CD1c-positive myeloid dendritic cell (primary cell): Measurements from ENCODE around the gene SEC16A.

ENCODE experiments used
- DNase-seq: peaks from one replicate; pipeline ENCODE4 v3.0.0-alpha.2; 2016; ENCODE audit errors: extremely low spot score

Gene SEC16A

DNA sequence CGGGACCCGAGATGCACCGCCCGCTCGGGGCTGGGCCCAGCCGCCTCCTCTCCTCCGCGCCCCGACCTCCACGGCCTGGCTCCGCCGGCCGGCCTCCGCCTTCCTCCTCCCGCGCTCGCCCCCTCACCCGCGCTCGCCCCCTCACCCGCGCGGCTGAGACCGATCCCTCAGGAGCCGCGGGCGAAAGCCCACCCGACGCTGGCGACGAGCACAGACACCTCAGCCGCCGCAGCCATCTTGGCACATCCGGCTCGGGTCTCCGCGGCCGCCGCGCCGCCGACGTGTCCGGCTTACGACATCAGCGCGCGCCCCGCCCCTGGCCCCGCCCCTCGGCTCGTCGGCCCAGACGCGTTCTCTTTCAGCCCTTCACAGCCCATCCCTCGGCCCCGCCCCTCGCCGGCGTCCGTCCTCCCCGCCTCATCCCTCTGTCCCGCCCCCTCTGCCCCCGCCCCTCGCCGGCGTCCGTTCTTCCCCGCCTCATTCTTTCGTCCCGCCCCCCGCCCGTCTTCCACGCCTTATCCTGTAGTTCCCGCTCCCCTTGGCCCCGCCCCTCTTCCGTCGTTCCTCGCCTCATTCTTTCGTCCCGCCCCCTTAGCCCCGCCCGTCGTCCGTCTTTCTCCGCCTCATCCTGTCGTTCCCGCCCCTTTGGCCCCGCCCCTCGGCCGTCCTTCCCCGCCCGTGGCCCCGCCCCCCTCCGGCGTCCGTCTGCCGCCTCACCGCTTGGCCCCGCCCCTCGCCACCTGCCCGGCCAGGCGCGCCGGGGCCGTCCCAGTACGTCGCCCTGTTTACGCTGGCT lies at the start of gene SEC16A:
Gene SEC16A (minus strand): TSS at position 248 of the 796 bp plus-strand sequence. CDS start 5,425 bp downstream, outside the sequence.
- peak; percentile 98 for DNase-seq

GRCh38 chr9:136531904-136532798 lies 49.3 kb upstream of the SEC16A start:
- no peak for DNase-seq

DNA sequence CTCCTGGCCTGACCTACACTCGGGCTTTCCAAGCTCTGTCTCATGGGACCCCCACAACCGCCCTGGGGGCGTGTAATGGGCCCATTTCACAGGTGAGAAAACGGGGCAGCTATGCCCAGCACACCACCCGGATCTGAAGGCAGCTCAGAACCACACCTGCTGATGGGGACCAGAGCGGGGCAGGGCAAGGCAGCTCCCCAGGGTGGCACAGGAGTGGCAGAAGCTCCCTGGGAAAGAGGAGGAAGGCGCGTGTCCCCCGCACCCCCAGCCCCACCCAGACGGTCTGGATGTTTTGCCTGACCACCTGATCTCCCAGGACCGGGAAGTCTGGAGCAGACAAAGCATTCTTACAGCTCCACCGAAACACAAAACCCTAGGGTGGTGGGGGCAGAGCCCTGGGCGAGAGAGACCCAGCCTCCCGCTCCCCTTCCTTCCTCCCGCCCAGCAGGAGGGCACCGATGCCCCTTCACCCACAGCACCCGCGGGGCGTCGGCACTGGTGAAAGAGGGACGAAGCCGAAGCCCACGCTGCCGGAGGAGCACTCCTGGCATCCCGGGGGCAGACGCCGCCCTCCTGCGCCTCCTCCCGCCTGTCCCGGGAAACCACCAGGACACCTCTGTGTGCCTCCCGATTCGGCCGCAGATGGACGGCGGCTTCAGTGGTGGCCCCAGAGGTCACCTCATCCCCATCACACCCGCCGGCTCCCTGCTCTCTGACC lies 48.5 kb upstream of the SEC16A start:
- no peak for DNase-seq

GRCh38 chr9:136530461-136531089 lies 47.7 kb upstream of the SEC16A start:
- DNase-seq: no peak

DNA sequence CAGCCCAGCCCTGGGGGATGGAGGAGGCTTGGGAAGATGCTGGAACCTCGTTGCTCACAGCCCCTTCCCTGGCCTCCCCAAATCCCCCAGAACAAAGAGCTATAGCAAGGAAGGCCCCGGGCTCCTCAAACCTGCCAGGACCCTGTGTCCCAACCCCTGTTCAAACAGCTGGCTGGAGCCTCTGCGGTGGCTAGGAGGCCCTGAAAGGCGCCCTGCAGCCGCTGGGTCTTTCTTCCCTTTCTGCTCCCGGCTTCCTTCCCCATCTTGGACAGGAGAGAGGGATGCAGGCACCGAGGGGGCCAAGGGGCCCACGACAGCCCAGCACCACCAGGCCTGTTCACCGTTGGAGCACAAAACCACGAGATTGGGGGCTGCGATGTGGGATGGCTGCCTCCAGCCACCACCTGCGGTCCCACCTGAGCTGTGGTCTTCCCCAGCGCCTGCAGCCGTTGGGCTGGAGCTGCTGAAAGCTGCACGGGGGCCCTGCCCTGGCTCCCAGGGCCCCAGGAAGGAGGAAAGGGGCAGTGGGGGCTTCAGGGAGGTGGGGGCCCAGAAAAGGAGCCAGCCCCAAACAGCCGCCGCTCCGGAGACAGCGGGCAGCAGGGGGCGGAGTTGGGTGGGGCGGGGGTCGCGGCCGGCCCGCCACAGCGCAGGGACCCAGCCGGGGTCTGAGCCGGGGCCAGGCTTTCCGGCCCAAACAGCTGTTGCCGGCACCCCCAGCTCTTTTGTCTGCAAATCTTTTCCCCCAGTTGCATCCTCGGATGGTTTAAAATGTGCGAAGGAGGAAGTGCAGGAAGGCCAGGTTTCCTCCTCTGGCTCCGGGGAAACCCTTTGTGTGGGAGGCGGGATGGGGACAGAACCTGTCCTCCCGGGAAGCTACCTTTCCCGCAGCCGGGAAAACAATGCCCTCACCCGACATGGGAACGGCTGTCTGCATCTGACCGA lies 46.9 kb upstream of the SEC16A start:
- DNase-seq: peak; percentile 52

DNA sequence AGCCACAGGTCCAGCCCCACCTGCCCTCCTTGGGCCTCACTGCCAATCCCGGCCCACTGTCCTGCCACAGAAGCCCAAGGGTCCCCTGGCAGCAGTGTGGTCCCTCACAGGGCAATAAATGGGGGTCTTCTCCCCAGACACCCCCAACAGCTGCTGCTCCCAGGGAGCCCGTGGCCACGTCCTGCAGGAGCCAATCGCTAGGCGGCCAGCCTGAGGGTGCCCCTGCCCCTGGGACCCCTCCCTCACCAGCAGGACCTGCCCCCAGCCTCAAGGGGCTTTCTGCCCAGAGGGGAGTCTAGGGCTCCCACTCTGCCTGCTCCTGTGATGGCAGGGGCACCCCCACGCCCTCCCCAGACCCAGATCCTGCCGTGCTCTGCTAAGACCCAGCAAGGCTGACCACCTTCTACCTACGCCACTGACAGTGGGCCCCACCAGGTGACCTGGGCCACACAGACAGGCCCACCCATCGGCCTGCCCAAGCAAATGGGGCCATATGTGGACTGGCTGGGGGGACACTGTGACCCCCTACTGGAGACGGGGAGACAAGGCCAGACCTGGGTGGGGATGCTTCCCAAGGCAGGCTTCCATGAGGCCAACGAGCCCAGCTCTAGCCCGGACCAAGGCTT lies 46.0 kb upstream of the SEC16A start:
- DNase-seq: no peak

GRCh38 chr9:136527721-136528710 lies 45.2 kb upstream of the SEC16A start:
- peak; percentile 30 for DNase-seq

- no peak for DNase-seq
These were observed 44.3 kb upstream of the SEC16A start for GRCh38 chr9:136527131-136527530.

GRCh38 chr9:136526625-136527066 lies 43.8 kb upstream of the SEC16A start:
- DNase-seq: no peak

DNA sequence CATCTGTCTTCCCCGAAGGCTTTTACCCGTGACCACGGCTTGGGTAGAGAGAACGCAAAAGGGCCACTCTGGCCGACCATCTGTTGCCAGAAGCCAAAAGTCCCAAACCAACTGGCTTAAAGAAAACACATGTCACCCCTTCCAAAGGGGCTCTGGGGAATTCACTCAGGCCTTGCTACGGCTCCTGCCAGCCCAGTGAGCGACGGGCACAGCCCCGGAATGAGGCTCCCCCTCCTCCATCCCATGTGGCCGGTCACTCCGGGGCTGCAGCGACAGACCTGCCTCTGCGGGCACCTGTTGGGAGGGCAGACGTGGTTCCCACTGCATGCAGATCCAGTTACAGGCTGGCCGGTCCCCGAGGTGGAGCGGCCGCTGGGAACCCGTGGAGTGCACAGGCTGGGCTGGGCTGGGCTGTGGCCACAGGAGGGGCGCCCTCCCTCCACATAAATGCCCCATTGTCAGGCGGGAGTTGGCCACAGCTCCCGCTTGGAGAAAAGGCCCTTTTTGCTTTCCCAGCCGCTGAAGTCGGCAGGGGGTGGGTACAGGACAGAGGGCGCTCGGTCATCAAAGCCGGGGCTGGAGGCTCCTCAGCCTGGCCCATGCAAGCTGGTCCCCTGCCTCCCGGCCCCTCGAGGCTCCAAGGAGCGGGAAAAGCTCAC lies 43.1 kb upstream of the SEC16A start:
- no peak for DNase-seq

- DNase-seq: no peak
These were observed 42.4 kb upstream of the SEC16A start for GRCh38 chr9:136525207-136525606.

GRCh38 chr9:136522314-136523237 lies 39.7 kb upstream of the SEC16A start:
- peak; percentile 75 for DNase-seq

GRCh38 chr9:136521537-136521936 lies 38.7 kb upstream of the SEC16A start:
- DNase-seq: peak; percentile 94

DNA sequence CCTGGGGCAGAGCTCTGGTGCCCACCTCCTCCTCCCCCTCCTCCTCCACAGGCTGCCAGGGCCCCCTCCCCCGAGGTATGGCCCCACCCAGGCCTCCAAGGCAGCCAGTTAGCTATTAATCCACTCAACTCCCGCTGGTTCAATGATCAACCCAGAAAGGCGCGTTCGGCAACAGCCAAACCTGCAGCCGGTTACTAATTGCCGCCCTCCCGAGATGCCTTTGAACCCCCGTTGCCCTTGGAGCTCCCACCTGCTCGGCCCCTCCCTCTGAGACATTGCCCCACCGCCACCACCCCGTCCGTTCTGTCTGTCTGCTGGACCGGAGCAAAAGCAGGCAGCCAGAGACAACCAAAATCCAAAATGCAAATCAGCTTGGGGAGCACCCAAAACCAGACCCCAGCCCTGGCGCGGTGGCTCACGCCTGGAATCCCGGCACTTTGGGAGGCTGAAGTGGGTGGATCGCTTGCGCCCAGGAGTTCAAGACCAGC lies 37.3 kb upstream of the SEC16A start:
- no peak for DNase-seq

- no peak for DNase-seq
These were observed 36.6 kb upstream of the SEC16A start for GRCh38 chr9:136519263-136520052.

DNA sequence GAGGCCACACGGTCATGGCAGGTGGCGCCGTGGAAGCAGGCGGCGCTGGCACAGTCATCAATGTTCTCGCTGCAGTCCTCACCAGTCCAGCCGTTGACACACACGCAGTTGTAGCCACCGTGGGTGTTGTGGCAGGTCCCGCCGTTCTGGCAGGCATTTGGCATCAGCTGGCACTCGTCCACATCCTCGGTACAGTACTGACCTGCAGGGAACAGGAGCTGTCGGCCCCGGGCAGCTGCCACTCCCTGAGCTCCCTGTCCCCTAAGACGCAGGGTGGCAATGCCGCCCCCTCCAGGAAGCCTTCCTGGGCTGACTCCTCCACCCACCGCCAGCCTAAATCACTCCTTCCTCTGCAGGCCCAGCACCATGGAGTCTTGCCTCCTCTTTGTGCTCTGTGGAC lies 35.8 kb upstream of the SEC16A start:
- DNase-seq: no peak
